ENCODE measurements around the gene TAOK1.

The TAOK1 gene

GRCh38 chr17:29571883-29572681 is 181.9 kb downstream of the TAOK1 start:
- DNase-seq (ENCODE audit: low spot score), result no peak

GRCh38 chr17:29572691-29573557 is 182.8 kb downstream of the TAOK1 start:
- no peak for DNase-seq (ENCODE audit: low spot score)

DNA sequence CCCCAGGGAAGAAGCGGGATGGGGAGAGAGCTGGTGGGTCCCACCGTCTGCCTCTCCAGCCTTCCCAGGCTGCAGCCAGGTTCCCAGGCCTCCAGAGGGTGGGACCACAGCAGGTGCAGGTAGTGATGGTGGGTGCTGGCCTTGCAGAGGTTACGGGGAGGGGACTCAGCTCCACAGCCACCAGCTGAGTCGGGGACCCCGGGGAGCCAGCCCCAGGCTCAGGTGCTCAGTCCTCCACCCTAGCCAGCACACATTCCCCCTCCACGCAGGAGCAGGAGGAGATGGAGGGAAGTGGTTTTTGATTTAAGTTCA is 183.4 kb downstream of the TAOK1 start:
- no peak for DNase-seq (ENCODE audit: low spot score)

DNA sequence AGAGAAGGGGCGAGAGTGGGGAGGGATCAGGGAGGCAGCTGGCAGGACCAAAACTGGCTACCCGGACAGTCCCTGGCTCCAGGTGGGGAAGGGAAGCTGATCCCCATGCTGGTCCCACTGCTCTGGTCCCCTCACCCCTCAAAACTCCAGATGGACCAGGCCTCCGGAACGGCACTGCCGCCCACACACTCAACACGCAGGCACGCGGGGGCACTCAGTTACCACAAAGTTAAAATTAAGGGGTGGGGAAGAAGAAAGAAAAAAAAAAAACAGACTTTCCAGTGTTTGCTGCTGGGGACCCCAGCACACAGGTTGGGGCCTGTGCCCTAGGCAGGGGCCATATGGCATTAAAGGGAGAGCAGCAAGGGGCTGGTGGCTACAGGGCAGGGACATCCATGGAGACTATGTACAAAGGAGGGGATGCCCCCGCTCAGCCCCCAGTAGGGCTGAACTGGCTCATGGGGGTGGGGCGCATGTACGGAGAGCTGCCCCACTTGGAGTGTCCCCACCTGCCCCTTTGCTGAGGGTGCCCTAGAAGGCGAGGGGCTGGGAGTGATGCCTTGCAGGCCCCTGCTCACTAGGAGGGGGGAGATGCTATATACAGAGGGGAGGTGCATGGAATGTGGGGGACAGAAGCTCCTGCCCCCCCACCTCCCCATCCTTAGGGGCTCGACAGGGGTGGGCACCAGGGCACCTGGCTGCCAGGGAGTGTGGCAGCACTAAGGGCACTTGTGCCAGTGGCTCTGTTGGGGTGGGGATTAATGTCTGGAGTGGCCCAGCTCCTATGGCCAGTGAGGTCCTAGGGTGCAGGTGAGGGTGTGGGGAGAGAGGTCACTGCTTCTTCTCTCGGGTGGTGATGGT is 183.9 kb downstream of the TAOK1 start:
- DNase-seq (ENCODE audit: low spot score), result no peak

DNA sequence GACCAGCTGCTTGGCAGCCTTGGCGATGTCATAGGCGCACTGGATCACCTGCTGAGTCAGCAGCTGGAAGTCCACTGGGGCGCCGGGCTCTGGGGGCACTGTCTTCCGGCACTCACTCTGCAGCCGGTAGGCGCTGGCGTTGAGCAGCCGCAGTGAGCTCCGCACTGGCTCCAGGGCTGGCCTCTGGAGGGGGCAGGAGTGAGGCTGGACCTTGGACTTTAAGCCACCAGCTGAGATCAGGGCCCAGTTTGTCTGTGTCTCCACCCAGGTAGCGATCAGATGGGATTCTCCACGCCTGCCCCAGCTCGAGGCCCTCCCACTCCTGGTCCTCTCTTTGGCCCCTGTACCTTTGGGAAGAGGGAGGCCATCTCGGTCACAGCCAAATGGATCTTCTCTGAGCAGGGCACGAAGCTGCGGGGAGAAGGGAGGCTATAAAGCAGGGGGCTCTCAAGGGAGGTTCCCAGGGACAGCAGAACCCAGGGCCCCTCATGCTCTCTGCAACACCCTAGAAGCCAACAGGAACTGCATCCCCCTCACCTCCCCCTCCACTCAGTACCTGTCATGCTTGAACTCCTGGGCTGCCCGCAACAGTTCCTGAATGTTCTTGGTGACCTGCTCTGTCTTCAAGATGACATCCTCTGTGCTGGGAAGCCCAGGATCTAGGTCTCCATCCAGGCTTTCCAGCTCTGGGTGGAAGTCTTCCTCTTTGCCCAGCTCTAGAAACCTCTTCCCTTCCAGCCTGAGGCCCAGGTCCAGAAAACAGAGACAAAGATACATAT is 184.8 kb downstream of the TAOK1 start:
- no peak for DNase-seq (ENCODE audit: low spot score)

- no peak for DNase-seq (ENCODE audit: low spot score)
Observed at GRCh38 chr17:29575511-29576213, 185.5 kb downstream of the TAOK1 start.

GRCh38 chr17:29576214-29577000 is 186.2 kb downstream of the TAOK1 start:
- no peak for DNase-seq (ENCODE audit: low spot score)

DNA sequence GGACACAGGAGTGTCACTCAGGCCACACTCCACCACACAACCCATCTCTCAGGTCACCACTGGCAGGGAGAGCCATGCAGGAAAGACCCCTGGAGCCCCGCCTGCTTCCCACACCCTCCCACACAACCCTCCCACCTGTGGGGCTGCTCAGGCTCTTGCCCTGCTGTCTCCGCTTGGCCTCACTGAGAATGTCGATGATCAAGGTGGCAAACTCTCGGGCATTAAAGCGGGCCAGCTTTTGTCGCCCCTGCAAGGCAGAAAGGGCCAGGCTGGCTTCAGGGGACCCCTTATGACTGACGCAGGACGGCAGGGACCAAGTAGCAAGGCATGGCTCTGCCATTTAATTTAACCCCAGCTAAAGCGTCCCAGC is 186.8 kb downstream of the TAOK1 start:
- DNase-seq (ENCODE audit: low spot score), result no peak

GRCh38 chr17:29577385-29578211 is 187.4 kb downstream of the TAOK1 start:
- DNase-seq (ENCODE audit: low spot score), result no peak

GRCh38 chr17:29578626-29579485 is 188.7 kb downstream of the TAOK1 start:
- no peak for DNase-seq (ENCODE audit: low spot score)

DNA sequence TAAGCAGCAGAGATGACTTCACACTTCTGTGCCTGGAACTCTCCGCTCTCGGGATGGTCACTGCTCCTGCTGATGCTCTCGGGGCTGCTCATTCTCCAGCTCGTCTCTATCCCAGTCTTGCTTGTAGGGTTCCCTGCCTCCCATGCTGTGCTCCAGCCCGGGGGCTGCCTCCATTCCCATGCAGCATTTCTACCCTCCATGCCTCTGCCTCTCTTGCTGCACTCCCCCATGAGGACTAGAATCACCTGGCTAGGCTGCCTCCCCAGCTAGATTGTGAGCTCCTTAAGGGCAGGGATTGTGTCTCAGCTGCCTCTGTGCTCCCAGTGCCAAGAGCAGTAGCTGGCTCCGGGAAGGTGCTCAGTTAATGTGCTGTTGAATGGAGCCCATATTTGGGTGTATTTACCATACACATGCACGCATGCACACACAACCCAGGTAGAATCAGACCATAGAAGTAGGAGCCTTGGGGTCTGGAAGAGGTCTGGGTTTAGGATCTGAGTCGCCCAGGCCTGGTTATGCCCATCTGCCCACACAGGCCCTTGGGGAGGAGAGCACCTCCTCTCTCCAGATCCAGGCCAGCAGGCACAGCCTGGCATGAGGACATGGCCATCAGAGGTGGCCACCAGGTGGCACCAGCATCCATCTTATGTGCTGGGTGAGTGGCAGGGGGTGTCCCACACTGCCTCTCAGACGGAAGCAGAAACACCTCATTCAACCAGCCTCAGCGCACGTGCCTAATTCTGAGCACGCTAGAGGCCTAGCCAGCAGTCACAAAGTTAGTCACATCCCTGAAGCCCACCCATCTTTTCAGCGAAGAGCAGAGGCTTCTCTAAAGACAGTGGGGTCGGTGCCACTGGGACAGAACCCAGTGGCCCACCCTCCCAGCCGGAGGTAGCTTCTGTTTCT is 190.0 kb downstream of the TAOK1 start:
- DNase-seq (ENCODE audit: low spot score), result peak; percentile 91

DNA sequence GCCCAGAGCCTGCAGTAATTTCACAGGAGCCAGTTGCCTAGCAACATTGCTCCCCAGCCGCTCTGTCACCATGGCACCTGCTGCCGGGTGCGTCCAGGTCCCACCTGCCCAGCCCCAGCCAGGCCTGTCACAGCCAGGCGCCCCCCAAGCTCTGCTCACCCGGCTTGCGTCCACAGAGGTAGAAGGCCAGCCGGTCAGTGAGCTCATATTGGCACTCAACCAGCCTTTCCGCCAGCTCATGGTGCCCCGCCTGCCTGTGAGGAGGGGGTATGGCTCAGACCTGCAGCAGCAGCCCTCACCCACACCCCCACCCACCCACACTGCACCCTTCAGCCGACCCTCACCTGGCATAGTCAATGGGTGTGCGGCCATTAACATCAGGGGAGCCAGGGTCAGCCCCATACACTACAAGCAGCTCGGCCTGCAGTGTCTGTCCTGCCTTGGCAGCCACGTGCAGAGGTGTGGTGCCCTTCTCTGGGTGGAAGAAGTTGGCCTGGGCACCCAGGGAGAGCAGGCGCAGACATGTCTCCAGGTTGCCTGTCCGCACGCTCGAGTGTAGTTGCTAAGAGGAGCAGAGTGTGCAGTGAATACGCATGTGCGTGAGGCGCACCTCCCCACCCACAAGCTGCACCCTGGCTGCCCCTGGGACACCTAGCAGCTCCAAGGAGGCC is 191.6 kb downstream of the TAOK1 start:
- no peak for DNase-seq (ENCODE audit: low spot score)

DNA sequence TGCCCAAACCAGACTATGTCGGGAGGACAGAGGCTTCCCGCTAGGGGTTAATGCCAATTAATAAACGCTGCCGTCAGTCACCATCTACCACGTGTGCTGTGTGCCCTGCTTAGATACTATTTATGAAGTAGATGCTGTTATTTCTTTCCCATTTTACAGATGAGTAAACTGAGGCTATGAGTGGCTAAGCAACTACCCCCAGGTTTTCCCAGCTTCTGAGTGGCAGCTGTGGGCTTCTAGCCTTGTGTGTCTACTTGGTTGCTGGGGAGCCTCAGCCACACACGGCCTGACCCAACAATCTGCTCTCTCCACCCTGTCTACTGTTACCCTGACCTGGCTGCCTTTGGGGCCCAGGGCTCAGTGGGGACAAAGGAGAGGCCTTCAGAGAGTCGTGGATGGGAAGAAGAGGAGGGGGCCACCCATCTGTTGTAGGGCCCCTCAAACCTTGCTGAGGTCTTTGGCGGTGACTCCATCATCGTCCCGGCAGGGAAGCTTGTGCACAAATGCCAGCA is 192.1 kb downstream of the TAOK1 start:
- no peak for DNase-seq (ENCODE audit: low spot score)

GRCh38 chr17:29582772-29583171 is 192.6 kb downstream of the TAOK1 start:
- no peak for DNase-seq (ENCODE audit: low spot score)

DNA sequence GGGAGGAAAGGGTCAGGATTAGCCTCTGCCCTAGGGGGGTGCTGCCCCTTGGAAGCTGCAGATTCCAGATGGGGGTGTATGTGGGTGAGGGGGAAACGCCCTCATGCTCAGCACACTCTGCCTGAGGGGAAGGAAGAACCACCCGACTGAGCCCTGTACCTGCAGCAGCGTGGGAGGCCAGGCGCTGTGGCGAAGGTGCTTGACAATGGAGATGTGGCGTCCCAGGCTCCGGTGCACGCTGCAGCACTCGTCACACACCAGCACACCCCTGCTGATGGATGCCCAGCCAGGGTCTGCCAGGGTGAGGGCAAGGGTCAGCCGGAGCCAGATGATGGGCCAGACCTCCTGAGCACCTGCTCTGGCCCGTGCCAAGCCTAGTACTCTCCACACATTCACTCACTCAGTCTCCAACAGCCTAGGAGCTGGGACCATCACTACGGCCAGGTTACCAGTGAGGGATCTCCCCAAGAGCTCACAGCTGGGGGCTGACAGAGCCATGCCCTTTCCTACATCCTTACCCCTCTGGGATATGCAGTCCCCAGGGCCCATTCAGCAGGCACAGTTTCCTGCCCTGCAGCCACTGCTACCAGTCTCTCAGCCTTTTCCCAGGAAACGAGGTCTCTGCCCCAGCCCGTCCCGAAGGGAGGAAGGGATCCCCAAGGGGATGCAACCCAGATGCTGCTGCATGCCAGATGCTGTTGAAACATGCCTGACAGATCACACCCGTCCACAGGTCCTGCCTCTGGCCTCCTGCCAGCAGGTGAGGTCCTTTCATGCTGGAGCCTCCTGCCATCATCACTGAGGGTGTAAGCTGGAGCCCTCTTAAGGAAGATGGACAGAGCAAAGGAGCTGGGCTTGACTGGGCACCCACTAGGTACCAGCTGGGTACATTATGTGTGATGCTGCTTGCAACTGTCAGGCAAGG is 193.4 kb downstream of the TAOK1 start:
- no peak for DNase-seq (ENCODE audit: low spot score)

All from activated CD4-positive, alpha-beta T cell treated with anti-CD3 and anti-CD28 coated beads, Interleukin-2, Interleukin-4, amounts not matched to agents 100 ng/mL and 50 ng/mL, durations not matched to agents 16 hours and 8 hours (primary cell).